ENCODE measurements around the gene ENO4.

ENO4 gene

GRCh38 chr10:116892907-116893685 lies 43.8 kb downstream of the ENO4 start:
- Histone ChIP-seq H3K36me3 (ENCODE audit: low read length) (no peaks in the 10 kb centered on the region), H3K4me2 (ENCODE audit: low read depth, low read length, poor library complexity, severe bottlenecking) (no peak overlapping the region), H3K9ac (ENCODE audit: low read length) (no peak overlapping the region), H3K27me3 (ENCODE audit: low read length) (no peaks in the 10 kb centered on the region), H3K9me2 (replicated peaks; ENCODE audit: insufficient read depth, low read length) (no peaks in the 10 kb centered on the region), H3K9me3 (ENCODE audit: insufficient read depth, low read length) (no peaks in the 10 kb centered on the region), H2AFZ (ENCODE audit: low read depth, low read length, severe bottlenecking) (no peak overlapping the region), H3K79me2 (ENCODE audit: insufficient read depth, low read length) (no peaks in the 10 kb centered on the region), H3F3A (ENCODE audit: insufficient read depth) (no peaks in the 10 kb centered on the region), H4K20me1 (ENCODE audit: low read depth, low read length) (no peaks in the 10 kb centered on the region), H3K27ac (ENCODE audit: low read depth, low read length) (no peak overlapping the region), H3K4me3 (ENCODE audit: insufficient read depth, low read length, poor library complexity, severe bottlenecking) (no peak overlapping the region)
- TF ChIP-seq CTCF (IDR thresholded peaks at IDR 0.05; ENCODE audit: insufficient read depth, low read length, poor library complexity, severe bottlenecking) (no peak), EZH2phosphoT487 (conservative IDR thresholded peaks at IDR 0.05; ENCODE audit: low read length) (no peak)

- Histone ChIP-seq H3K9me3 (ENCODE audit: insufficient read depth, low read length) (no peaks in the 10 kb centered on the region), H3K27ac (ENCODE audit: low read depth, low read length) (no peak overlapping the region), H3K4me3 (ENCODE audit: insufficient read depth, low read length, poor library complexity, severe bottlenecking) (no peak overlapping the region), H2AFZ (ENCODE audit: low read depth, low read length, severe bottlenecking) (no peak overlapping the region), H3K4me2 (ENCODE audit: low read depth, low read length, poor library complexity, severe bottlenecking) (no peak overlapping the region), H3K9ac (ENCODE audit: low read length) (no peak overlapping the region), H3K79me2 (ENCODE audit: insufficient read depth, low read length) (no peaks in the 10 kb centered on the region), H3F3A (ENCODE audit: insufficient read depth) (no peaks in the 10 kb centered on the region), H3K27me3 (ENCODE audit: low read length) (no peaks in the 10 kb centered on the region), H3K36me3 (ENCODE audit: low read length) (no peaks in the 10 kb centered on the region), H4K20me1 (ENCODE audit: low read depth, low read length) (no peaks in the 10 kb centered on the region), H3K9me2 (replicated peaks; ENCODE audit: insufficient read depth, low read length) (no peaks in the 10 kb centered on the region)
- no peak for TF ChIP-seq EZH2phosphoT487 (conservative IDR thresholded peaks at IDR 0.05; ENCODE audit: low read length)
- no peak for TF ChIP-seq CTCF (IDR thresholded peaks at IDR 0.05; ENCODE audit: insufficient read depth, low read length, poor library complexity, severe bottlenecking)
Observed at GRCh38 chr10:116893686-116894037, 44.4 kb downstream of the ENO4 start.

GRCh38 chr10:116899626-116900025 lies 50.3 kb downstream of the ENO4 start:
- Histone ChIP-seq H3K9me3 (ENCODE audit: insufficient read depth, low read length) (no peaks in the 10 kb centered on the region), H3K9ac (ENCODE audit: low read length) (no peak overlapping the region), H2AFZ (ENCODE audit: low read depth, low read length, severe bottlenecking) (no peak overlapping the region), H3K4me3 (ENCODE audit: insufficient read depth, low read length, poor library complexity, severe bottlenecking) (no peak overlapping the region), H3K27me3 (ENCODE audit: low read length) (no peaks in the 10 kb centered on the region), H3K36me3 (ENCODE audit: low read length) (no peaks in the 10 kb centered on the region), H3K9me2 (replicated peaks; ENCODE audit: insufficient read depth, low read length) (no peaks in the 10 kb centered on the region), H4K20me1 (ENCODE audit: low read depth, low read length) (no peaks in the 10 kb centered on the region), H3K79me2 (ENCODE audit: insufficient read depth, low read length) (no peaks in the 10 kb centered on the region), H3F3A (ENCODE audit: insufficient read depth) (no peaks in the 10 kb centered on the region), H3K27ac (ENCODE audit: low read depth, low read length) (no peak overlapping the region), H3K4me2 (ENCODE audit: low read depth, low read length, poor library complexity, severe bottlenecking) (no peak overlapping the region)
- no peak for TF ChIP-seq EZH2phosphoT487 (conservative IDR thresholded peaks at IDR 0.05; ENCODE audit: low read length)
- no peak for TF ChIP-seq CTCF (IDR thresholded peaks at IDR 0.05; ENCODE audit: insufficient read depth, low read length, poor library complexity, severe bottlenecking)
